Cardiac septum (tissue), 1 donor: ENCODE data around the gene SCGB3A1. TPM values are rescaled to one million over a fixed set of nuclear protein-coding genes. Genes with fewer than 3 reads are reported as not detected.

Experiments
- DNase-seq: peaks from one replicate; pipeline ENCODE4 v3.0.0-alpha.2; 2020; ENCODE audit warnings: low spot score
- intact Hi-C: fragments of 100-400 bp; cut with DNase I; formaldehyde crosslinking; loops from one replicate; pipeline ENCODE4 v1.14.0; 2022
- total RNA-seq: library from RNA; stranded (reverse); fragmentation: NEBNext Ultra II Directional; extraction: Animal tissue kit (Norgen Biotek cat#: 25700); gene quantifications from one replicate; pipeline ENCODE4 v1.2.1, GENCODE V29; 2021
- donor health status: DM: no; HTN: no; CAD: no.

SCGB3A1 gene
- total RNA-seq, 1 donor from 2014 or later = not detected

DNA sequence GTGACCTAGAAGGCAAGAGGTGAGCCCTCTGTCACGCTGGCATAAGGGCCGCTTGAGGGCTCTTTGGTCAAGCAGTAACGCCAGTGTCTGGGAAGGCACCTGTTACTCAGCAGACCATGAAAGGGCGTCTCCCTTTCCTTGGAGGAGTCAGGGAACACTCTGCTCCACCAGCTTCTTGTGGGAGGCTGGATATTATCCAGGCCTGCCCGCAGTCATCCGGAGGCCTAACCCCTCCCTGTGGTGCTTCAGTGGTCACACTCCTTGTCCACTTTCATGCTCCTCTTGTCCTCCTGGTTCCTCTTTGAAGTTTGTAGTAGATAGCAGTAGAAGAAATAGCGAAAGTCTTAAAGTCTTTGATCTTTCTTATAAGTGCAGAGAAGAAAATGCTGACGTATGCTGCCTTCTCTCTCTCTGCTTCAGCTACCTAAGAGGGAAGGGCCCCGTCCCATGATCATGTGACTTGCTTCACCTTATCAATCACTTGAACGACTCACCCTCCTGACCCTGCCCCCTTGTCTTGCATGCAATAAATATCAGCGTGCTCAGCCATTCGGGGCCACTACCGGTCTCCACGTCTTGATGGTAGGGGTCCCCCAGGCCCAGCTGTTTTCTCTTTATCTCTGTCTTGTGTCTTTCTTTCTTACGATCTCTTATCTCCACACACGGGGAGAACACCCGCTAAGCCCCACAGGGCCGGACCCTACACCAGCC, 16.7 kb upstream of the SCGB3A1 start:
- DNase-seq = peak; percentile 53
- intact Hi-C loops = no loop called here

DNA sequence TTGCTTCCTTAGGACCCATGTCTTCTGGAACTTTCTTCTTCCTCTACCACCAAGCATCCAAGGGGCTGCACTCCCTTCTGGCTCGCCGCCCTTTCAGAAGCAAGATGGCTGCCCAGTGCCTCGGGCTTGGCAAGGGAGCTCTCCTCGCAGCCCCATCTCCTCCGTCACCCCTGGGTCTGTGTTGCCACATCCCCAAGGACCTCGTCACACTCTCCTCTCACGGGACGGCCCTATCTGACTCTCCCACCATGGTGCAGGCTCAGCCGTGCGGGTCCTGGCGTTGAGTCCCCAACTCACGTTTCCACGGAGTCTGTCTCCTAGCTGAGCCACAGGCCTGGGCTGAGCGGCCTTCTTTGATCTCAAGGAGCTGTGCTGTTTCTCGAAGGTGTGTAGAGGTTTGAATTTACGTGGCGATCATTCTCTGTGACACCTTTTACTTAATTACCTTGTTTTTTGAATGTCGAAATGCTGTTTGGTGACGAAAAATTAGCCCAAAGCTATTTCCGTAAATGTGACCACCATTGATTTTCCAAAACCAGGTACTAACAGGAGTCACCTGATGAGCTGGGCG, 15.0 kb upstream of the SCGB3A1 start:
- peak; percentile 26 for DNase-seq

DNA sequence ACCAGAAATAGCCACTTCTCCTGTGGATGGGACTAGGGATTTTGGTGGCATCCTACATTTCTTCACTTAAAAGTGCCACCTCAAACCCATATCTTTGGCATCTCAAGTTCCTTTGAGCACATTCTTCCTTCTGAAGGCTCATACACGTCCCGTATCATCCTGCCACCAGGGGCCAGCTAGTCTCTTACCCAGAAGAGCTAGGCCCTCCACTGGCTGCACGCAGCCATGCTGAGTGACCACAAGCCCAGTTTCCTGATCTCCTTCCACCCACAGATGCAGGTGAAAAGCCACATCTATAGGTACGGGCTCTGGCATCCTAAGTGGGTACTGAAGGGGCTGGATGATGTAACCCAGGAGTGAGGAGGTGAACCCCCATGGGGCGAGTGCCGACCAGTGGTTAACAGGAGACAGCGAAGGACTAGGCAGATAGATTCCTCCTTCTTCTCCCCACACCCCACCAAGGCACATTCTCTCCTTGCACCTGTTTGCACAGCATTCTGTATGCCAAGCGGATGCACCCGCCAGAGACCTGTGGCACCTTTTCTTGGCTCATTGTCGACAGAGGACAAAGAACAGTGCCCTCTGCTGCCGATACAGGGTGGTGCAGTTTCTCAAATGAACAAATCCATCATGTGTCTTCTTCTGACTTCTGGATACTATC, 14.4 kb upstream of the SCGB3A1 start:
- intact Hi-C loops = no loop called here
- DNase-seq = peak; percentile 72

More for the DNA sequence above, 15.0 kb upstream of the SCGB3A1 start:
- intact Hi-C loops = no loop called here

DNA sequence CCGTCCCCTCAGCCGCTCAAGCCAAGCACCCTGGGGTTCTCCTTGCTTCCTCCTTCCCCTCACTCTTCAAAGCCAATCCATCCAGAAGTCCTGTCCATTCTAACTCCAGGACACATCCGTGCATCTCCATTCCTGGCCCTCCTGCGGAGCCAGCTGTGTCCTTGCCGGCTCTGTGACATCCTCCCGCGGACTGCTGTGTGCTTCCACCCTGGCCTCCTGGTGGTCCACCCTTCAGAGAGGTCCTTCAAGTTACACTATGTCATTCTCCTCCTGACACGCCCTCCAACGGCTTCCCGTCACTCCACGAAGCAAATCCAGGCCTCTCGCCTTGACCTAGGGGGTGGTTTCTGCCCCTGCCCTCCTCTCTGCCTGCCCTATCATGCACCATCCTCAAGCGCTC, 13.0 kb upstream of the SCGB3A1 start:
- intact Hi-C loops = no loop called here
- peak; percentile 59 for DNase-seq

DNA sequence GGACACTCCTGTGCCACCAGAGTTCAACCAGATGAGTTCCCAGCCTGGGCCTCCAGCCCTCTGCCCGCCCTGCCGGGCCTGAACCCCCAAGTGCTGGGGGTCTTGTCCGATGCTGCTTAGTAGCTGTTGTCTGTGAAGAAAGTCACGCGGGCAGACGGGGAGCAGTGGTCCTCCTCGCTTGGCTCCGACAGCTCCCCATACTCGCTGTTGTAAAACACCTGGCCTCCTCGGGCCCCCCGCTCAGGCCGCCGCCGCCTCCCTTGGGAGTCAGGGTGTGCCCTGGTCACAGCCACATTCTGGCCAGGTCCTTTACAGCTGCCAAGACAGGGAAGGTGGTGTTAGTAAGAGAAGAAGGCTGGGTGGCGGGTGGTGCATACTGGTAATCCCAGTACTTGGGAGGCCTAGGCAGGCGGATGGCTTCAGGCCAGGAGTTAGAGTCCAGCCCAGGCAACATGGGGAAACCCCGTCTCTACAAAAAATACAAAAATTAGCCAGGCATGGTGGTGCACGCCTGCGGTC, 11.8 kb upstream of the SCGB3A1 start:
- peak; percentile 65 for DNase-seq
- intact Hi-C loops = no loop called here

DNA sequence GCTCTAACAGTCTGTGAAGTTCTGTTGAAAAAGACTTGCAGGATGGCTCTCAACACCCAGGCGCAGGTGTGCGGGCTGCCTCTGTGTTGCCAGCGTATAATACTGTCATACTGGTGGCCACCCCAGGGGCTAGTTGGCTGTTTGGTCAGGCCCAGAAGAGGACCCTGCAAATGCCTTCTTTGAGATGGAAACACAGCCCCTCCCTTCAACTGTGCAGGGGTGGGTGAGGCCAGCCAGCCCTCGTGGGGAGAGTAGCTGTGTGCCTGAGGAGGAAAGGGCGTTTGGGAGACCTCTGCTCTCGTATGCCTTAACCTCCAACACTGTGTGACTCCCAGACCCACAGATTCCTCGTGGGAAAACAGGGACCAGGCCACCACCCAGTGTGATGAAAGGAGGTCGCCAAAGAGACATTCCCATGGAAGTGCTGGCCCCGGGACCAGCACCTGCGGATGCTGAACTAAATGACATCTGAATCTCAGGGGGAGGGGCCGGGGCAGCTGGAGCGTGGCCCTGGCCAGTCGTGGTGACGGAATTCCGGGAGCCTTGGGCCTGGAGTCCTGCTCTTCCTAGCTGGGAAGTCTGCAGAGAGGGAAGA, 11.3 kb upstream of the SCGB3A1 start:
- DNase-seq = peak; percentile 6
- intact Hi-C loops = no loop called here

DNA sequence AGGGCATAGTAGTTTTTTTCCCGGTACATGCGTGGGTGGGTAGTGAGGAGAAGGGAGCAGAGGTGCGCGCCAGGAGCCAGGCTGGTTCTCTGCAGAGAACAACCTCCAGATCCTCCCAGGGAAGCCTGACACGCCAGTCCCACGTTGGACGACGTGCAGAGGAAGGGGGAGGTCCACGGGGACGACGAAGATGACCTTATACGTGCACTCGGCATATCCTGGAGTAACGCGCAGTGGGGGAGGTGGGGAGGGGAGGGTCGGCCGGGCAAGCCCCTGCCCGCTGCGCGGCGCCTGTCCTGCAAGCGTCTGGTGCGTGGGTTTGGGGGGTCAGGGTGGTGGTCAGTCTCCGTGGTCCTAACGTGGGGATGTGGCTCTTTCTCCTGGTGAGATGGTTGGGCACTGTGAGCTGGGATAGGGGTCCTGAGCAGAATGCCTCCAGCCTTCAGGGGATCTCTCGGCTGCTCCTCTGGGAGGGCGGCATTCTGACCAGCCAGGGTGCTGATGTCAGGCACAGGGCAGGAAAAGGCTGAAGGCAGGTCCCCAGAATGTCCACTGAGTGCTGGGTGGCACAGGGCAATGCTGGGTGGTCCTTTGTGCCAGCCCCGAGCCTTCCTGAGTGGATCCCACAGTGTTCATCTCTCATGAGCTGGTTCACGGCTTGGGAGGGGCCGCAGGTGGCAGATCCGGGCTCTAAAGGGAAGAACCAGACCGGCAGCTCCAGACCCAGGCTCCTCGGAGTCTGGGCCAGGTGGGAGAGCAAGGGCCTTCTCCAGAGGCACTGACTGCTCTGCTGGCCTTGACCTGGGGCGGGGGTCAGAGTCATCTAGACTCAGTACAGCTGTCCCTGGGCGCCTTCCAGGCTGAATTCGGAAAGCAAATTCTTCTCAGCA, 10.5 kb upstream of the SCGB3A1 start:
- intact Hi-C loops = no loop called here
- peak; percentile 66 for DNase-seq

DNA sequence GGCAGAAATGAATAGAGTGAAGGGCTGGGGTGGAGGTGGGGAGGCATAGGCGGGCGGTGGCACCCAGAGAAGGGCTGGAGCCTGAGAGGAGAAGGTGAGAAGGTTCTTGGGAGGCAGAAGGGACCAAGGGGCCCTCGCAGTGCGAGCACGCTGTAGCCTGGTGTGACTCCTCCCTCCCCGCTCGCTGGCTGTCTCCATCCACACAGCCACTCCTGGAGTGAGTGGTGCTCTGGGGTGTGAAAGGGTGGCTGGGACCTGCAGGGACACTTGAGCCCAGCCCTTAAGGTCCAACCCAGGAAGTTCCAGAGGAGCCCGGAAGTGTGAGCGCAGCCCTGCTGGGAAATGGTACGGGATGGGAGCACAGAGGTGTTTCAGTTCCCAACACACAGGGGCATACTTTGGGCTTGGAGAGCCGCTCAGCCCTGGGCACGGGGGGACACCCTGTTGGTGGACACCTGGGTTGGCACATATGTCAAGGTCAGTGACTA, 9.3 kb upstream of the SCGB3A1 start:
- peak; percentile 68 for DNase-seq
- intact Hi-C loops = no loop called here

DNA sequence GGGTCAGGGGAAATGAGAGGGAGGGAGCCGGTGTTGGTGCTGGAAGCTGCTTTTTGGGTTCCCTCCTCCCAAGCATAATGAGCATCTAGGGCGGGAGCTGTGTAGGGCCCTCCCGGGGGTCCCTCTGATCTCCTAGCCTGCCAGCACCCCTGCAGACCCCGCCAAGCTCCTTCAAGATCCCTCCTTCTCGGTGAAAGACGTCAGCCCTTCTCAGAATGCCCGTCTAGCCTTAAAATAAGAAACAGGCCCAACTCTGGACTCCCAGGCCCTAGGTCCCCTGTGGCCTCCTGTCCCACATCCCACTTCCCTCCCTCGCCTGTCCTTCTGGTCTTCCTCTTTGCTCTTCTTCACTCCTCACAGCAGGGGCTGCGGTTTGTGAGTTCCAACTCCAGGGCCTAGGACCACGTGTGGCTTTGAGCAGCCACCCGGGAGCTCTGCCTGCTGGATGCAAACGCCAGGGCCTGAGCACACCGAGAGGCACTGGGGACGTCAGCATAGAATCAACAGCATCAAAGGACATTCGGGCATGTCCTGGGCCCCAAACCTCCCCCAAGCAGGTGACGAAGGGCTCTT, 8.8 kb upstream of the SCGB3A1 start:
- intact Hi-C loops = no loop called here
- peak; percentile 15 for DNase-seq

DNA sequence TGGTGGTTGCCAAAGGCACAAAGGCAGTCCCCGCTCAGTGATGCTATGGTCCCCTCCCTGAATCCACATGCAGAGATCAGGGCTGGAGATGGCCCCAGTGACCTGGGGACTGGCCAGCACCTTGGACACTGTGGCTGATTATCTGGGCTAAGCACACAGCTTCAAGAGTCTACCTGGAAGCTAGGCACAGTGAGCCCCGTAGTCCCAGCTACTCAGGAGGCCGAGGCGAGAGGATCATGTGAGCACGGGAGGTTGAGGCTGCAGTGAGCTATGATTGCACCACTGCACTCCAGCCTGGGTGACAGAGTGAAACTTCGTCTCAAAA, 8.3 kb upstream of the SCGB3A1 start:
- DNase-seq = peak; percentile 47
- intact Hi-C loops = no loop called here

DNA sequence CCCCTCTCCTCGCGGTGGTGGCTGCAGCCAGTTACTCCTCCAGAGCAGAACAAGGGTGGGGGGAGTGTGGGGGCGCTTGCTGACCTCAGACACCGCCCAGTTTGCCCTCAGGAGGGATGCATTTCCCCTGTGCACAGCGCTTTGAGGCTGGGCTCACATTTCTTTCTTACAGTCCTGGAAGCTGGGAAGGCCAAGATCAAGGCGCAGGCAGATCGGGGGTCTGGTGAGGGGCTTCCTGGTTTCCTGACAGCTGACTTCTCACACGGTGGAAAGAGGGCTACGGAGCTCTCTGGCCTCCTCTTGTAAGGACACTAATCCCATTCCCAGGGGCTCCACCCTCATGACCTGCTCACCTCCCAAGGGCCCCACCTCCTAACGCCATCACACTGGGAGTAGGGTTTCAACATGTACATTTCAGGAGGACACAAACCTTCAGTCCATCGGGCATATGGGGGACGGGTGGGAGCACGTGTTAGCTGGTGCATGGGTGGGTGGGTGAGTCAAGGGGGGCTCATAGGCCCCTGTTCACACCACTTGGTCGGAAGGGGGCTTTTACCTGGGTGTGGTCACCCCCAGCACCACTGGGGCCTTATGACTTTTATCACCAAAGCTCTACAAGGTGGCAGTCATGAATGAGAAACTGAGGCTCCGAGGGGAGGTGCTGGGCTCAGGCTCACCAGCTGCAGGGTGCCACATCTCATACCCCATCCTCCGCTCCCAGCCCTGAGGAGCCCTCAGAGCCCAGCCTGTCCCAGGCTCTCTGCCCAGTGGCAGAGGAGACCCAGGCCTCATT, 7.7 kb upstream of the SCGB3A1 start:
- intact Hi-C loops = no loop called here
- DNase-seq = peak; percentile 51

DNA sequence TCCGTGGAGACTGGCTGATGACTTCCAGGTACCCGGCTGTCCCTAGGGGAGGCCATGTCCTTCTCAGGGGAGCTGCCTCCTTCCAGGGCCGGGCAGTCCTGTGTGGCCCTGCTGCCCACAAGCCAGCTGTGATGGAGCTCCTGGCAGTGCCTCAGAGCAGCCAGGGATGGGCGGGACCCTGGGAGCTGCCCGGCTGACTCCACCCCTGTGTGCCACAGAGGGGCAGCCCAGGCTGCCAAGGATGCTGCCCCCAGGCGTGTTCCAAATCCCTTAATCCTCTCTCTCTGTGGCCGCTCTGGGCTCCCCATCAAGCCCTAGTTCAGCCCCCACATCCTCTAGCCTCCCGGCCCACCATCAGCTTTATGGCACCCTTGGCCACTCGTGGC, 7.0 kb upstream of the SCGB3A1 start:
- intact Hi-C loops = no loop called here
- peak; percentile 58 for DNase-seq

DNA sequence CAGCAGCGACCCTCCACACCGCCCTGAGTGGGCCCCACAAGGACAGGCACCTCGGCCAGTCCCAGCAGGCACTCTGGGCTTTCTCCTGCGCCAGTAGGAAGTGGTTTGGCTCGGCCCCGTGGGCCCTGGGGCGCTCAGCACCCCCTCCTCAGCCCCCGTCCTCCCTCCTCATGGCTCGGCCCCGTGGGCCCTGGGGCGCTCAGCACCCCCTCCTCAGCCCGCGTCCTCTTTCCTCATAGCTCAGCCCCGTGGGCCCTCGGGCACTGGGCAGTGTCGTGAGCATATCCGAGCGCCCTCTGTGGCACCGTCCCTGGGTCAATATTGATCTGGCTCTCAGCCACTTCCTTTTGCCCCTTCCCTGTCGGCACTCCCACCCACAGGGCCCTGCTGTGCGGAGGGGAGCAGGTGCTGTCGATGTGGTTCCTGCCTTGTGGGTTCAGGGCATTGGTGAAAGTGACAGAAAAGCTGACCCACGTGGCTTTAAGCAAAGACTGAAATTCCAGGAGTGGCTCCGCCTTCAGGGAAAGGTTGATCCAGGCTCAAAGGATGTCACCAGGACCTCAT, 5.5 kb upstream of the SCGB3A1 start:
- intact Hi-C loops = no loop called here
- DNase-seq = peak; percentile 57

DNA sequence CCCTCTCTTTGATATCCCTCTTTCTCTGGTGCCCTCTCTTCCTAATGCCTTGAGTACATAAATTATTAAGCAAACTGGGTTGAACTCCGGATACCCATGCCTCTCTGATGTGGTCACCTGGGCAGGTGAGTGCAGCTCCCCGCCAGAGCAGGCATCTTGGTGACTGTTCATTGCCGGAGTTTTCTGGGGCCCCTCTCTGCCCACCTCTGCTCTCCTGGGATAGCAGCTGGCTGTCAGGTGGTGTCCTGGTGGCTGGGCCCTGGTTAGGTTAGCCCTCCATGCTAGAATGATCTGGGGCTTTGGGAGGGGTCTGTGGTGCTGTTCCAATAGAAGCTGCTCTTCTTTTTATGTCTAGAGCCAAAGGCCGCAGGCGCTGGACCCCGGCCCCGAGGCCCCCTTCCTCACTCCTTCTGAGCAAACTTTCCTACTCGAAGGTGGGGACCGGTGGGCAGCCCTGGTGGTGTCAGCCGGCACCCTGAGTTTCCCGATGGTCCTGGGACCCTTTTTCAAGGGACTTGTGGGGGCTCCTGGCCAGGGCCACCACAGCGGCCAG, 4.9 kb upstream of the SCGB3A1 start:
- peak; percentile 66 for DNase-seq
- intact Hi-C loops = no loop called here

DNA sequence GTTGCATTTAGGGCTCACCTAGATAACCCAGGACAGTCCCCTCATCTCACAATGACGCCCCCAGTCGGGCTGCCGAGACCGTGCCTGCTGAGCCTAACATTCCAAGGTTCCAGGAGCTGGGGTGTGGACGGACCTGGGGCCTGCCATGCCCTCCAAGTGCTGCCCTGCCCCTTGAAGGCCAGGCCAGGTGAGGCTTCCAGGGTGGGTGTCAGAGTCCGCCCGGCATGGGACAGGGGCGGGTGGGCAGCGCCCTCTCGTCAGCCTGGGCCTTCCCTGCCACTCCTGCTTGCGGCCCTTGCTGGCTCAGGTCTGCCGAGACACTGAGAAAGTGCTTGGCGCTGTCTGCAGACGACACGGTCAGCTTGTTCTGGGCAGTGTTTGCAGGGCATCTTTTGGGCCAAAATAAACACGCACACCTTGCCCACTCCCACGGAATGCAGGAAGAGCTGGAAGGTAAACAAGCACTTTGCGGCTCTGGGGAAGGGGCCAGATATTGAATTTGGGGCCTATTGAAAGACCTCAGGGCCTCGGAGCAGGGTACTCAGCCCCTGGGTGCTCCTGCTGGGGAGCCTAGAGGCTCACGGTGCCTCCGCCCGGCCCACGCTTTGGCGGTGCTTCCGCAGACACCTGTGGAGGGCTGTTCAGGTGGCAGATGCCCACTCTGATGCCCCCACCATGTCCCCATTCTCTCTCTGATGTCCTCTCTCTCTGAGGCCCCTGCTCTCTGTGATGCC, 4.2 kb upstream of the SCGB3A1 start:
- intact Hi-C loops = no loop called here
- peak; percentile 56 for DNase-seq

DNA sequence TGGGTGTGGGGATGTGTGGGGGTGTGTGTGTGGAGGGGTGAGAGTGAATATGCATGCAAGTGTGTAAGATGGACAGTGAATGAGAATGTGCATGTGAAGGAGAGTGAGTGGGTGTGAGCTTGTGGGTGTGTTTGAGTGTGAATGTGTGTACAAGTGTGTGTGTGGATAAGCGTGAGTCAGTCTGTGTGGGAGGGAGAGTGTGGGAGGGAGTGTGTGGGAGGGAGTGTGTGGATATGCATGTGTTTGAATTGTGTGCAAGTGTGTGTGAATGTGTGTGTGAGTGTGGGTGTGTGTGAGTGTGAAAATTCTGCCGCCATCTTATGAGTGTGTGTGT, 3.7 kb upstream of the SCGB3A1 start:
- no peak for DNase-seq
- intact Hi-C loops = no loop called here

DNA sequence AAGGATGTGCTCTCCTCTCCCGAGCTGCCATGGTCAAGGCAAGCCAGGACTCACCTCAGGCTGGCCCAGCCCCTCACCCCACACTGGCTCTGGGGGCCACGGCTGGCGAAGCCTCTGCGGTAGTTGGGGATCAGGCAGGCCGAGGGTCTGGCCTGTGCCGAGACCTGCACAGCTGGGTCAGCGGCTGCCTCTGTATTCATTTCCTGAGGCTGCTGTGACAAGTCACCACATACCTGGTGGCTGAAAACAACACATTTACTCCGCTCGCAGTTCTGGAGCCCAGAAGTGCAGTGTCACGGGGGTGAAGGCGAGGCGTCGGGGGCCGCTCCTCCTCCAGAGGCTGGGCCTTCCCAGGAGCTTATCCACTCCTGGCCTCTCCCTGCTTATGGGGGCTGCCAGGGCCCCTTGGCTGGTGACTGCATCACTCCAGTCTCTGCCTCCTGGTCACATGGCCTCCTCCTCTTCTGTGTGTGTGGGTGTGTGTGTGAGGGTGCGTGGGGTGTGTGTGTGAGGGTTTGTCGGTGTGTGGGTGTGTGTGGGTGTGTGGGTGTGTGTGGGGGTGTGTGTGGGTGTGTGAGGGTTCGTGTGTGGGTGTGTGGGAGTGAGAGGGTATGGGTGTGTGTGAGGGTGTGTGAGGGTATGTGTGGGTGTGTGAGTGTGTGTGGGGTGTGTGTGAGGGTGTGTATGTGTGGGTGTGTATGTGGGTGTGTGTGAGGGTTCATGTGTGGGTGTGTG, 3.2 kb upstream of the SCGB3A1 start:
- intact Hi-C loops = no loop called here
- peak; percentile 66 for DNase-seq
